ENCODE measurements around the gene CDC14B. TPM values are rescaled to one million over a fixed set of nuclear protein-coding genes. Genes with fewer than 3 reads are reported as not detected.
"Not testable (repeated sequence)": the region's sequence is repeated elsewhere in the genome, so short reads cannot be mapped to it uniquely, and the experiment has no call there.

The CDC14B gene
- total RNA-seq, 1 donor from 2014 or later = 25.3 TPM

DNA sequence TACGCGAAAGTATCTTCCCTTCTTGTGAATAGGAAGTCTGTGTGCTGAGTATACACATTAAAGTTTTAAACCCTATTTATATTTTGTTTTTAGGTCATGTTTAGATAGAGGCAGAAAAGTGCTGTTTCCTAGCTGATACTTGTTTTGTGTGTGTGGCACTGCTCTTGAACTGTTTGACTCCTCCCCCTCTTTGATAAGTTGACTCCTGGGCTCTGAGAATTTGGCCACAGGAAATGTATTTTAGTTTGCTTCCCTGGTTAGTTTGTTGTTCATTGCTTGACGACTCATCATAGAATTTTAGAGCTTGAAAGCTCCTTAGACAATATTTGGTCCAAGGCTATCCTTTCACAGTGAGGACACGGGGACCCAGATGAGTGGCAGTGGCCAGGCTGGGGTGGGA lies 2.0 kb upstream of the CDC14B start:
- DNase-seq = no peak

DNA sequence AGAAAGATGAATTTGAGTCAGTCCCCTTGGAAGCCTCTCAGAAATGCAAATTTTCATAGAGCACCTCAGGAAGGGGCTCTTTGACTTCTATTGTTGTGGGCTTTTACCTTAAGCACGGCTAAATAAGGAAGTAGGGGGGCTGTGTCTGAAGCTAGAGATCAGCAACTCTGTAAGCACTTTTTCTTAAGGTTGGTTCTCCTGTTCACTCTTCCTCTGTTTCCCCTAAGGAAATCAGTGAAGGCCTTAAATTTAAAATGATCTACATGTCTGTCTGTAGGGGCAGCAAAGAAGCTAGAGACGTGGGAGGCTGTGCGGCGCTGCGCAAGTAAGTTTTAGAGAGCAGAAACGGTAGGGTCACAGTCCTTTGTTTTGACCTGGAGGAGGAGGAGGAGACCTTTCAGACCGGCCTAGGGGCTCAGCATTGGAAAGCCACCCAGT lies 1.2 kb upstream of the CDC14B start:
- no peak for DNase-seq

DNA sequence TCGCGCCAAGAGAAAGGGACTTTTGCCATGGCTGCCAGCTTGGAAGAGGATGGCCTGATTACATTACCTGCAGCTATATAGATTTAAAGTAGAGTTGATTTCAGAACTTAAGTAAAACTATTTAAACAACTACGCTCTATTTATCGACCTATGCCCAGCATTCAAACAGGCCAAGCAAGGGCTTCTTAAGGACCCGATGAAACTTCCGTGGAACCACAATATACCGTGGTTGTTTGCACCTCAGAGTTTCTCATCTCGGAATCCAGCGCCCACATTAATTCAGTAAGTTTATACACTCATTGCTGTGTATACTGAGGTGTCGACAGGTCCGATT lies 505 bp upstream of the CDC14B start:
- DNase-seq = no peak

DNA sequence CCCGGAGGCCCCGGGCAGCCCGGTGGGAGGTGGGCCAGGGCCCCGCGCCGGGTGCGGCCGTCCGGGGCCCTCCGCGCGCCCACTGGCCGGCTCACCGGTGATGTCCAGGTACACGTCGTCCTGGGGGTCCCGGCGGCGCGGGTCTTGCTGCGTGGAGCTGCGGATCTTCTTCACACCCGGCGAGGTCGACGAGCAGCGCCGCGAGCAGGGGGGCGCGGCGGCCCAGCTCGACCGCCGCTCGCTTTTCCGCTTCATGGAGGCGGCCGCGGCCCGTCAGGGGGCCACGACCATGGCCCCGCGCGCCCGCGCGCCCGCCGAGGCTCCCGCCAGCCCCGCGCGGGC lies 548 bp downstream of the CDC14B start:
- no peak for DNase-seq

DNA sequence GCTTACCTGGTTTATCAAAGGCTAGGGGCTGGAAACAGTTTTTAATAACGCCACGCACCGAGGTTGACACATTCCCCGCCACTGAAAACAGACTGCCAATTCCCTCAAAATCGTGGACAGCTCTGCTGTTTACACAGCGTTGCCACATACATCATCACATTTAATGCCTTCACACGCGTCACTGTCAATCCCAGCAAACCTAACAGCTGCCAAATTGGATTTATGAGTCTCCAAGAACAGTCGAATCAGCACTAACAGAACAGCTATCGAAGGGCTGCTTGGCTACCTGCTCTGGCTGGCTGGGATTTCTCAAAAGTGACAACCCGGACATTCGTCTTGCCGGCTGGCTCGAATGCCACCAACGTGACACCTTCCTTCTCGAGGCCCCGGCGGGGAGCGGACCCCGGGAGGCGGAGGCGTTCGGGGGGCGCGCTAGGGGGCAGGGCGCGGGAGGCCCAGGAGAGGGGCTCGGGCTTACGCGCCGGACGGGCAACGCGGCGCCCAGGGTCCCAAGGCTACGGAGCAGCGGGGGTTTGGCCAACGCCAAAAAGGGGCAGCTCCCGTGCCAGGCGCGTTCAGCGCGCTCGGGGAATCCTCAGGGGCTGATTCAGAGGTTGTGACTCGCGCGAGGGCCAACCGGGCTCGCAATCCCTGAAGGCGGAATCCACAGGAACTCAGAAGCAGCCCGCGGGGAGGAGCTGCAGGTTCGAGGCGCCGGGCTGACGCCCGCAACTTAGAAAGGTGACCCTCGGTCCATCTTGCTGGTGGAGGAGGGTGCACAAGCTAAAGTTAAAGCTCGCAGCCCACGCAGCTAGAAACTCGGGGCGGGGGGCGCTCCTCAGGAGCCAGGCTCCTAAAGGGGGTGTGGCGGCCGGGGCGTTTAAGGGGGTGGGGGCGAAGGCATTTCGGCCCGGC lies 1.2 kb downstream of the CDC14B start:
- peak; percentile 65 for DNase-seq

DNA sequence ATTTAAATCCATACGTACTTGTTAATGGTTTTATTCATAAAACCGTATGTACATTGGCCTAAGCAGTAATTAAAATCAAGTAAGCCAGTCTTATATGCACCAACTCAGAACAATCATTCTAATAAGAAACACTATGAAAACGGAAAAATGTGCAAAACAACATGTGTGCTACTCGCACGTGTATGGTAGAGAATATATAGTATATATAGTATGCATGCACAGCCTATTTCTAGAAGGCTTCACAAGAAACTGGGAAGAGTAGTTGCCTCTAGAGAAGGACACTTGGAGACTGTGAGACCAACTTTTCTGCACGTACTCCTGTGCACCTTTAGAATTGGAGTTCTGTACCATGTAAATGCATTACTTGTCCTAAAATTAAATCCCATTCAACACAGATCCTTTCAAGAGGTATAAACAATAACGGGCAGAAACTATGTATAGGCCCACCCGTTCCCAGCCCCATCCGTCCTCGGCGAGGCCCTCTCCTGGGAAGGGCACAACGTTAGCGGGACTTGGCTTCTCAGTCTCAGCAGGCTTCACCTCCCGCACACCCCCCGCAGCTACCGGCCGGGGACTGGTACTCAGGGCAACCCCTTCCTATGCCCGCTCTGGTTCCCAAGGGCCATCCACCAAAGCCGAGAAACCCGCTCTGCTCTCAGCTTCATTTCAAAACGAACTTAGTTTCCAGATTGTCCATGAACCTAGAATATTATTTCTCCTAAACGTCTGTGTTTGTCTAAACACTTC lies 2.0 kb downstream of the CDC14B start:
- no peak for DNase-seq

DNA sequence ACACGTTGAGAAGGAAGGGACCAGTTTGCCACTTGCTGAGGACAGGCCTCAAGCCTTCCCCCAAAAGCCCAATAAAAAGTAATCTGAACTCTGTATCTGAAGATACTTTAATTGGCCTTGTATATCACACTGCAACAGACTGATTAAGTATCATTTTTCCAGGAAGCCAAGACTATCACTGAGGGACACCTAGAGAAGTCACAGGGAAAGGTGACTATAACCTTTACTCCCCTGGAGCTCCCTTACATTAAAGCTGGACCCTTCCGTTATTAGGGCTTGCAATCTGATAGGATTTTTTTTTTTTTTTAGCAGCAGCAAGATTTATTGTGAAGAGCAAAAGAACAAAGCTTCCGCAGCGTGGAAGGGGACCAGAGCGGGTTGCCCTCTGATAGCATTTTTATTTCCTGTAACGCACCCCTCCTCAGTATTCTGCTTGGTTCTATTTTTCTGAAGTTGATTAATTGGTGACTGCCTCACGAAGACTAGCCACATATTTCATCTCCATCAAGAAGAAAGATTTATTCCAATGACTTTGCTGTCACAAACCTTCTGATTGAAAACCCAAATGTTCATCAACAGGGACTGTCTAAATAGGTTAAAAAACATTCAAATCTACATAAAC lies 2.7 kb downstream of the CDC14B start:
- DNase-seq = no peak

DNA sequence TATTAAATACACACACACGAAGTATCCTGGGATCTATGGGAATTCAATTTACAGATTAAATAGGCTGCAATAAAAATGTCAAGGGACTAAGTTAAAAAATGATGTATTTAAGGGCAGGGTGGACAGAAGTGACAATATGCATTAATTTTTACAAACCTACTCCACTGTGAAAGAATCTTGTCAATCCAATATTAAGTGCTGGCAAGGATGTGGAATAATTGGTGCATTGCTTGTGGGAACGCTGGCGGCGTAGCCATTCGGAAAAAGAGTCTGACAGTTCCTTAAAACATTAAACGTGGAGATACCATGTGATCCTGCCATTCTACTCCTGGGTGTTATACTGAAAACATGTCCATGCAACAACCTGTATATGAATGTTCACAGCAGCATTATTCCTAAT lies 4.2 kb downstream of the CDC14B start:
- no peak for DNase-seq

DNA sequence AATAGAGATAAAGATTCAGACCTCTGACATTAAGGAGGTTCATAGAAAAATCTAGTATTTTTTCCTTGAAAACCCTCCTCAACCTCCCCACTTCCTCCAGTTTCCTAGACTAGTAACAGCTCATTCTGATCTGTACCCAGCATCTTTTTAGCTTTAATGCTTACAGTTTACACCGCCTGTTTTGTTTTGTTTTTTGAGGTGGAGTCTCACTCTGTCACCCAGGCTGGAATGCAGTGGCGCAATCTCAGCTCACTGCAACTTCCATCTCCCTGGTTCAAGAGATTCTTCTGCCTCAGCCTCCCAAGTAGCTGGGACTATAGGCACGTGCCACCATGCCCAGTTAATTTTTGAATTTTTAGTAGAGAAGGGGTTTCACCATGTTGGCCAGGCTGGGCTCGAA lies 5.0 kb downstream of the CDC14B start:
- not testable (repeated sequence) for DNase-seq

DNA sequence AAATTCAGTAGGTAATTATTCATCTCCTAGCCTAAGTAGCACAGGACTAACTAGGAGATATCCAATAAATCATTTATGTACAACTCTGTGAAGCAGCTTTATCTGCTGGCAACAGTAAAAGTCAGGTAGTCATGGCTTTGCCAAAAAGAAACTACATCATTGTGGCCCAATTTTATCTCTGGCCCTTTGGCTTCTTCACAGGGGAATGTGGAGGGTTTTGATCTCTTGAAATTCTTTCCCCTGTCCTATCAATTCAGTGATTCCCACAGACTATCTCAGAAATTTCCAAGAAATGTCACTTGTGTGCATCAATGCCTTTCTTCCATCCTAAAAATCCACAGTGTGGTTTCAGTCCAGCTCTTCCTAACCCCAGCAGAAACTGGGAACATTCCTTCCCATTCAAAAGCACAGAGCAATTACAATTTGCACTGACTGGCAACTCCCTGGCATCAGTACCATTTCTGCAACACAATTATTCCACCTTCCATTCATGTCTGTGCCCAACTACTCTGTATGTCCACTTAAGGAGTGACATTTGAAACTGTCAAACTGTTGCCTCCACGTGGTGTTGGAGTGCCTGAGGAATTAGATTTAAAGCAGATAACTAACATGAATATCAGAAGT lies 6.6 kb downstream of the CDC14B start:
- DNase-seq = no peak

DNA sequence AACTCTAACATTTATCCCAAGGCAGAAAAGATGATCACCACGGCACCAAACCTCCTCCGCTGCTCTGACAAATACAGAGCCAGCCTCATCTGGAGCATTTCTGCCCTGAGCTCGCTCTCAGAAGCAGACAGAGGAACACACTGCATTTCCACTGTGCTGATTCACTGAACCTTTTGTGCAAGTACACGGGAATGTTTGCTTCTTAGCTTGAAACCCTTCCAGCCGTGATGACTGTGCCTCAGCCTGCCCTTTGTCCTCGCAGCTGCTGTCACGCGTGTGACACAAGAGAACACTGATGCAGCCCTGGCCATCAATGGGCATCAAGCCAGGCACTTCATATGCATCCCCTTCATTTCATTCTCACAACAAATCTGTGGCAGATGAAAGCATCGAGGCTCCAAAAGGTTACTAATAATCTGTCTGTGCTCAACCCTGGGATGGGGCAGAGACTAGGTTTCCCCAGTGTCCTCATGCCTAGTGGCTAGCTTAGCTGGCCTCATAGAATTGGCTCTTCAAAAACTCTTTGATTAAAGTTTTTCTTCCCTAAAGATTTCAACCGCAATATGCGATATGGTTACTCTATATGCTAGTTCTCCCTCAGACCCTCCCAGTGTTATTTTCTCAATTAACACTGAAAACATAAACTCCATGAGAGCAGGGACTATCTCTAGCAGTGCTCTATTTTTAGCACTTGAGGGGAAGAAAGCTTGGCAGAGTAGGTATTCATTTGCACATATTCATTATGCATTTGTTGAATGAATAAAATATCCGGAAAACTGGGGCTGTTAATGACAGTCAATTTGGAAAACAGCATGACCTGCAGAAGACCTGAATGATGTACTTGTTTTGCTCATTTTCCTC lies 7.3 kb downstream of the CDC14B start:
- peak; percentile 92 for DNase-seq

DNA sequence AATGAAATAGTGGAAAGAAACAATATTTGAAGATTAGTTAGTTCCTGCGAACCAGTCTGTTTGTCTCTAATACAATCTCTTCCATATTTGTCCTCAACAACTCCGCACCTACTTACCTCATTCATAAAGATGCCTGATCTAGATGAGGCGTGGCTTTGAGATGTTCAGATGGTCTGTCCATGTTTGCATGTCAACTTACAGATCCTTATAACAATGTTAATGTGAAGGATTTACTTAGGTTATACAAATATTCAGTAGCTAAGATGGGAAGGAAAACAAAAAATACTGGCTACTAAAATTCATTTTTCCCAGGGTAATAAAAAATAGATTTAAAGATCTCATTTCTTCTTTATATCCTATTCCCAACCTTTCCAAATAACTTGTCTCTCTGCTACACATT lies 8.3 kb downstream of the CDC14B start:
- no peak for DNase-seq

DNA sequence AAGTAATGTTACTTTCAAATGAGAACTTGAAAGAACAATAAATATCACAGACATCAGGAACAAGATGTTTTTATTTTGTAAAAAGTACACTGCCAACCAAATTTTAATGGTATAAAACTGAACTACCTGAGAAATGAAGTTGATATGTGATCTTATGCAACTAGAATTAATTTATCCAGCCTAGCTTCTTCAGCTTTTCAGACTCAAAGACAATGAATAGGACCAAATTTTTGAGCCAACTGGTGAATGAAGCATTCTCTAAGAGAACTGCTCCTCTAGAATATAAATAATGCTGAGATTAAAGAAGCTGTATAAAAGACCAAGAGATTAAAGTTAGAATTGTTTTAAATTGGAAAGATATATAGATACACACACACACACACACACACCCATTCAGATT lies 9.9 kb downstream of the CDC14B start:
- no peak for DNase-seq

DNA sequence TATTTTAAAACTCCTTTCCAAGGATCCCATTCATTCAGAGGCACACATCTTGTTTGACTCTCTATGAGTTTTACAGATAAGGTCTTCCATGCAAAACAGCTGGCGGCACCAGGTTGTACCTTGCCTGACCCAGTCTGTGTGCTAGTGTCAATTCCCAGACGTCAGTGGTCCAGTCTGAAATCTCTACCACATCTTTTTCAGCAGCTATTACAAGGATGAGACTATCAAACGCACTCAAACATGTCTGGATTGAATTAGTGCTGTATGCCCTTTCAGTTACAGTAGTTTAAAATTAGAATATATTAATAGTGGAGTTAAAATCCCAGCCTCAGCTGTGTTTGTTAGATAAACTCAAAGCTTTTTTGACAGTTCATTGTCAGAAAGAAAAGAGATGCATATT lies 11.7 kb downstream of the CDC14B start:
- DNase-seq = no peak

DNA sequence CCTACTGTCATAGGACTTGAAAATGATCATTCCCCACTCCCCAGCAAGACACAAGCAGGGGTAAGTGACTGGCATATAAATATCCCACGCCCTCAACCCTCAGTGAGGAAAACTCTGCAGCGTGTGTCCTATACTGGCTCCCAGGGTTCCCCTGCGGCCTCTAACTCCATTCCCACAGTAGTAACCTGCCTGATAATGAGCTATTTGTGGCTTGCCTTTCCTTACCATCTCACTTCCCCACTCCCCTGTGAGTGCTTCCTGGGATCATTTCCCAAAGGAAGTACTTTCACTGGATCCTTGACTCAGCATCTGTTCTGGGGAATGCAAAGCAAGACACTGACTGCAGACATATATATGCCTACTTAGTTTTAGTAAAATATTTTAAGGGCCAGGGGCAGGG lies 14.3 kb downstream of the CDC14B start:
- DNase-seq = no peak

DNA sequence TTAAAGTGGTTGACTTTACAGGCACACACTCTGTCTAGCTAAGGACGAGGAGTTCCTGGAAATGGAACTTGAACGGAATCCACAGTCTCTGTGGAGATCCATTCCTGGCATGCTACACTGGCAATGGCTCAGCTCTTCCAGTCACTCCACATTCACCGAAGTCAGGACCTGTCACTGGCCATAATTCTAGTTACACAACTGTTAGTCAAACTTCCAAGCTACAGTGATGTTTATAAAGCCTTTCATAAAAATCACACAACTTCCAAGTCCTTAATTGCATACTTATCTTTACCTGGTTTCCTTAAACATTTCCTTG lies 15.7 kb downstream of the CDC14B start:
- no peak for DNase-seq

DNA sequence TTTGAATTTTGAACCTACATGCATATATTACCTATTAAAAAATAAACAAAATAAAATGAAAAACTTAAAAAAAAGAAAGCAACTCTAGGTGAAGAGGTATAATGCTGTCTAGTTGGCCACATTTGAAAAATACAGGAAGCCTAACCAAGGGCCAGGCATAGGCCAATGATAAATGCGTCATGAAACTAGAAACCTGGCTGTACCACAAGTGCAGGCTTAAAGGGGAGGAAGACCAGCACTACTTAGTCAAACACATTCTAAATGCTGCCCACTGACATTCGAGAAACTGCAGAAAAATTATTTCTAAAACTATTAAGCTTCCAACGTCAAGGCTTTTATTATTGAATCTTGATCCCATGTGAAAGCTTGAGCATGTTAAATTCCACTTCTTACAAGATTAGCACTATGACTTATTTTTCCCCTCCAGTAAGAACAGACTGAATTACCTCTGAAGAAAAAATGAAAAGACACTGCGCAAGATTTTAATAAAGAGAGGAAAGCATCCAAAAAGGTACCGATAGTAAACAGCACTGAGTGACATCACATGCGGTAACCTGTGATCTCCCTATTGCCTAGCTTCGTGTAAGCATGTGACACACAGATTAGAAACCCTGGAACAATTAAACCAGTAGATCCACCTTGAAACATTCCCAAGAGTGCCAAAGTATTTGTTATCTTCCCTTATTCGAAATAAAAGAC lies 16.2 kb downstream of the CDC14B start:
- DNase-seq = no peak

DNA sequence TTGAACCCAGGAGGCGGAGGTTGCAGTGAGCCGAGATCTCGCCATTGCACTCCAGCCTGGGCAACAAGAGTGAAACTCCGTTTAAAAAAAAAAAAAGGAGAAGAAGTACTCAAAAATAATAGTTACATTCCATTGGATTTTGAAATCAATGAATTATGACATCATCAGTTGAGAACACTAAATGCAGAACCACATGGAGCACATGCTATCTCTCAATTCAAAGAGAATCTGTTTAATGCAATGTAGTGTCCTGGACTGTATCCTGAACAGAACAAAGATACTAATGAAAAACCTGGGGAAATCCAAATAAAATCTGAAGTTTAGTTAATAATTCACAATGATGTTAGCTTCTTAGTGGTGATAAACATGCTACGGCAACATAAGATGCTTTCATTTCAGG lies 20.3 kb downstream of the CDC14B start:
- no peak for DNase-seq

DNA sequence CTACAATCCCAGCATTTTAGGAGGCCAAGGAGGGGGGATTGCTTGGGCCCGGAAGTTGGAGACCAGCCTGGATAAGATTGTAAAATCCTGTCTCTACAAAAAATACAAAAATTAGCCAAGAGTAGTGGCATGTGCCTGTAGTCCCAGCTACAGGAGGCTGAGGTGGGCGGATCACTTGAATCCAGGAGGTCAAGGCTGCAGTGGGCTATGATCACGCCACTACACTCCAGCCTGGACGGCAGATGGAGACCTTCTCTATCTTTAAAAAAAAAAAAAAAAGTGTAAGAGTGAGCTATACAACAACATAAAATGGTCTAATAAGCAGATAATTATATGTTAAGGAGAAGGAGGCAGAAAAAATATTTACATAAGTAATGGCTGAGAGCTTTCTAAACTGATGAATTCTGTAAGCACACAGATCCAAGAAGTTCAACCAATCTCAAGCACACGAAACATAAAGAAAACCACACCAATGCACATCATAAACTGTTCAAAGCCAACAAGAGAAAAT lies 23.0 kb downstream of the CDC14B start:
- DNase-seq = no peak

DNA sequence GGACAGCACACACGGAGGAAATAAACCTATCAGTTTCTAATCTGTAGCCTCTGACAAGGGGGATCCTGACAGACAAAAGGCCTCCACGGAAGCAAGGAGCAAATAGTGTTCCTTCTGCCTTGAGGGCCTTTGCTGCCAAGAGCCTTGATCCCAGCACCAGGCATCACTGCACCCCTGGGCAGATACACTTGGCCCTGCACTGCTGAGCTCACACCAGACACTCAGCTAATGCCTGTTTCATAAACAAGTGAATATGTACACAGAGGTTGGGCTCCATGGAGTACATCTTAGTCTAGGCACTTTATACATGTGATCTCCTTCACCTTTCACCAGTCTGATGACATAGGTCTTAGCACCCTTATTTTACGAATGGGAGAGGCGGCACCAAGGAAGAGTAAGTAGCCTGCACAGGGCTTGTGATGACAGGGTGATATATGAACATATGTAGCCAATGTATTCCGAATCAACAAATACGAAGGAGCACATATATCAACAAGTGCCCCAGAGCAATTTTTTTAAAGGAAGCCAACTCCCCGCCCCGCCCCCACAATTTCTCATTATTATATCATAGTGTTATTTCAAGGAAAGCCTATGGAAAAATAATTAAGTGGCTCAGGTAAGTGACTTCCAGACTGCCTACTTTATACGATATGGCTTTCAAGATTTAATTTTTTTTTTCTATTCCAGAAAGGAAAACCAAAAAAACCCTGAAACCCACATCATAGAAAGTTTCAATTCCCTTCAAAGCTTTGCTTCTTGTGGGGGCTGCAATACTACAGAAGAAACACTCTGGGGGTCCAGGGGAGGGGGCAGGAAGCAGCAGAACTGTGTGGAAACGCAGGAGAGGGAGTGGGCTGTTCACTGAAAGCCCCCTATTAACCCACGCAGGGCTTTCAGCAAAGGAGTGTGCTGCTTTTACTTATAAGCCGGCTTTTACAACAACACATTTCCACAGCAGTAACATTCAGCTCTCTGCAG lies 32.0 kb downstream of the CDC14B start:
- DNase-seq = no peak
